PC-9 (cell line): Measurements from ENCODE around the gene CBLB. TPM values are rescaled to one million over a fixed set of nuclear protein-coding genes. Genes with fewer than 3 reads are reported as not detected.

Experiments used
- BruUV-seq: library from RNA; stranded (reverse); fragments of 400-500 nt; replicated peaks from 2 replicates; lab custom pipeline; 2021; lab: Mats Ljungman, UMichigan
- CTCF ChIA-PET: fragments of 300-600 bp; sonication (Branson Sonifier 250); formaldehyde crosslinking; loops from one replicate; lab custom pipeline; 2022; ENCODE audit warnings: antibody characterized with exemption; lab: Charles Lee
- POLR2A ChIA-PET: fragments of 300-600 bp; sonication (Branson Sonifier 250); formaldehyde crosslinking; loops from one replicate; lab custom pipeline; 2022; ENCODE audit warnings: antibody characterized with exemption; ENCODE audit not compliant: unreplicated experiment; lab: Charles Lee
- DNase-seq, 2 experiments: peaks; one replicate each; pipeline versions ENCODE4 v3.0.0 to v3.0.0-alpha.2; 2015 to 2022; ENCODE audit warnings: mixed read lengths in 1 of 2
- H2AFZ ChIP-seq: fragments of 200-600 bp; sonication (generic); 2 replicates; pipeline ENCODE4 v1.8.1; 2017; ENCODE audit warnings: antibody characterized with exemption
- H3F3A ChIP-seq: fragments of 200-600 bp; sonication (generic); 2 replicates; pipeline ENCODE4 v1.8.1; 2017; ENCODE audit warnings: antibody characterized with exemption, mild to moderate bottlenecking, low read depth; ENCODE audit not compliant: insufficient read depth
- H3K27ac ChIP-seq: fragments of 200-600 bp; sonication (generic); 2 replicates; pipeline ENCODE4 v1.6.1; 2016; ENCODE audit warnings: mixed run types
- H3K27me3 ChIP-seq: fragments of 200-600 bp; sonication (generic); 2 replicates; pipeline ENCODE4 v1.6.1; 2016; ENCODE audit warnings: low read depth, mixed run types; ENCODE audit not compliant: insufficient read depth
- H3K36me3 ChIP-seq: fragments of 200-600 bp; sonication (generic); 2 replicates; pipeline ENCODE4 v1.6.1; 2016; ENCODE audit warnings: low read depth, mixed run types
- H3K4me1 ChIP-seq: fragments of 200-600 bp; sonication (generic); replicated peaks from 2 replicates; pipeline ENCODE4 v1.6.1; 2016; ENCODE audit warnings: mixed run types; ENCODE audit not compliant: insufficient read depth
- H3K4me2 ChIP-seq: fragments of 200-600 bp; sonication (generic); 2 replicates; pipeline ENCODE4 v1.6.1; 2017; ENCODE audit warnings: mixed run types
- H3K4me3 ChIP-seq: fragments of 200-600 bp; sonication (generic); 2 replicates; pipeline ENCODE4 v1.6.1; 2016; ENCODE audit warnings: mixed run types
- H3K79me2 ChIP-seq: fragments of 200-600 bp; sonication (generic); 2 replicates; pipeline ENCODE4 v1.6.1; 2017; ENCODE audit warnings: low read depth, mixed run types
- H3K9me2 ChIP-seq: fragments of 200-600 bp; sonication (generic); 2 replicates; pipeline ENCODE4 v1.8.1; 2017; ENCODE audit warnings: mild to moderate bottlenecking; ENCODE audit not compliant: insufficient read depth
- H3K9me3 ChIP-seq: fragments of 200-600 bp; sonication (generic); 2 replicates; pipeline ENCODE4 v1.8.1; 2016; ENCODE audit warnings: low read depth; ENCODE audit not compliant: insufficient read depth
- H4K20me1 ChIP-seq: fragments of 200-600 bp; sonication (generic); 2 replicates; pipeline ENCODE4 v1.8.1; 2017; ENCODE audit not compliant: insufficient read depth
- CTCF ChIP-seq: fragments of 200-600 bp; sonication (generic); conservative IDR thresholded peaks from 2 replicates; pipeline ENCODE4 v1.6.1; 2017; ENCODE audit warnings: mixed run types, antibody characterized with exemption, mild to moderate bottlenecking, moderate library complexity
- EZH2 ChIP-seq: fragments of 200-600 bp; sonication (generic); IDR thresholded peaks from 2 replicates; pipeline ENCODE4 v1.8.0; 2017; ENCODE audit warnings: antibody characterized with exemption, low read depth
- intact Hi-C: fragments of 100-400 bp; cut with micrococcal nuclease; formaldehyde crosslinking; loops from one replicate; pipeline ENCODE4 v1.10.0; 2022; ENCODE audit not compliant: unreplicated experiment
- total RNA-seq: library from RNA; stranded (reverse); gene quantifications from 2 replicates; pipeline ENCODE4 v1.2.3, GENCODE V29; 2021

CBLB gene
- total RNA-seq, 1 experiment from 2014 or later, result 44.0 TPM

- BruUV-seq, result no TSS peak
- TF ChIP-seq EZH2 (no peak), CTCF (no peak)
- CTCF ChIA-PET, result no interaction called here
- POLR2A ChIA-PET, result interaction anchor here (0.6 kb wide), 1 partner anchor 174 kb away, joined by 4 read pairs; no protein-coding TSS in a partner anchor
- no peaks in the 10 kb centered on the region for H3K9me3 ChIP-seq
- peaks cover 12% of the 10 kb centered on the region for H3K4me1 ChIP-seq
- no peak overlapping the region for H3K4me3 ChIP-seq
- 0 out of 2 replicates have a peak, but pooled peaks cover 6% of the 10 kb centered on the region for H3F3A ChIP-seq
- H3K27ac ChIP-seq, result no peak overlapping the region
- H3K9me2 ChIP-seq, result no peaks in the 10 kb centered on the region
- no peak for DNase-seq
- no peak overlapping the region for H2AFZ ChIP-seq
- 0 out of 2 replicates have a peak, but pooled peaks cover 5% of the 10 kb centered on the region for H3K36me3 ChIP-seq
- no peaks in the 10 kb centered on the region for H3K79me2 ChIP-seq
- no peak overlapping the region for H3K4me2 ChIP-seq
- intact Hi-C loops, result no loop called here
- H3K27me3 ChIP-seq, result no peaks in the 10 kb centered on the region
- H4K20me1 ChIP-seq, result no peaks in the 10 kb centered on the region
Measured at GRCh38 chr3:105837143-105837740, 31.6 kb downstream of the CBLB start.

GRCh38 chr3:105836533-105836932 lies 32.3 kb downstream of the CBLB start:
- H3K79me2 ChIP-seq, result no peaks in the 10 kb centered on the region
- no peaks in the 10 kb centered on the region for H3K9me2 ChIP-seq
- H3K4me1 ChIP-seq, result peaks cover 12% of the 10 kb centered on the region
- H4K20me1 ChIP-seq, result no peaks in the 10 kb centered on the region
- H3K36me3 ChIP-seq, result 0 out of 2 replicates have a peak, but pooled peaks cover 5% of the 10 kb centered on the region
- ChIA-PET CTCF (no interaction called here), POLR2A (no interaction called here)
- H3F3A ChIP-seq, result 0 out of 2 replicates have a peak, but pooled peaks cover 6% of the 10 kb centered on the region
- no peaks in the 10 kb centered on the region for H3K27me3 ChIP-seq
- no peak overlapping the region for H3K27ac ChIP-seq
- no TSS peak for BruUV-seq
- DNase-seq, result no peak
- H3K4me2 ChIP-seq, result no peak overlapping the region
- no peak overlapping the region for H2AFZ ChIP-seq
- H3K4me3 ChIP-seq, result no peak overlapping the region
- TF ChIP-seq CTCF, result no peak
- TF ChIP-seq EZH2, result no peak
- intact Hi-C loops, result no loop called here
- no peaks in the 10 kb centered on the region for H3K9me3 ChIP-seq

GRCh38 chr3:105835606-105836005 lies 33.2 kb downstream of the CBLB start:
- no peak for TF ChIP-seq CTCF
- TF ChIP-seq EZH2, result no peak
- Histone ChIP-seq H3K27ac (no peak overlapping the region), H3K27me3 (no peaks in the 10 kb centered on the region), H3K4me1 (peaks cover 12% of the 10 kb centered on the region), H3K4me2 (no peak overlapping the region), H3K79me2 (no peaks in the 10 kb centered on the region), H3K36me3 (0 out of 2 replicates have a peak, but pooled peaks cover 5% of the 10 kb centered on the region), H3K9me3 (no peaks in the 10 kb centered on the region; the same call in 1 of the 2 replicates), H3K4me3 (no peak overlapping the region), H4K20me1 (no peaks in the 10 kb centered on the region), H2AFZ (no peak overlapping the region), H3K9me2 (no peaks in the 10 kb centered on the region), H3F3A (0 out of 2 replicates have a peak, but pooled peaks cover 6% of the 10 kb centered on the region)
- DNase-seq, result peak in 1 of 2 experiments; percentile 88
- intact Hi-C loops, result no loop called here
- ChIA-PET CTCF (no interaction called here), POLR2A (interaction anchor here (0.7 kb wide), 1 partner anchor 170 kb away, joined by 4 read pairs; no protein-coding TSS in a partner anchor)
- no TSS peak for BruUV-seq
